GM19397 (cell line): ENCODE results near the gene TMEM163.

ENCODE experiments used
- ATAC-seq: cut with Tn5 transposase; IDR thresholded peaks from one replicate; pipeline ENCODE4 v1.9.1; 2021; ENCODE audit warnings: mild to moderate bottlenecking, moderate library complexity; ENCODE audit not compliant: unreplicated experiment

TMEM163 gene

DNA sequence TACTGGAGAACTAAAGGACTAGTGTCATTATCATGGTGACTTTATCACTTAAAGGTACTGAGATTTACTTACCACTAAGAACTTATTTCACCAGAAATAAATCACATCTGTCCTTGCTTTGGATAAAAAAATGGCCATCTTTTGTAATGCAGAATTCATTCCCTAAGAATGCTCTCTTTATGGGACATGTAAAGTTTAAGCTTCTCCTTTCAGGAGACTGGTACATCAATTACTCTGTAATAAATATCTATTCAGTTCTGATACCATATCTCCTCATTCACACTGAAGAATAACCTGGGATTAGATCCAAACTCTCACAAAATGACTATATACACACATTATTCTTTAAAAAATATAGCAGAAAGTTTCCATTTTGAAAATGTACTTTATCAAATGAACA lies 24.4 kb downstream of the TMEM163 start:
- no peak for ATAC-seq

DNA sequence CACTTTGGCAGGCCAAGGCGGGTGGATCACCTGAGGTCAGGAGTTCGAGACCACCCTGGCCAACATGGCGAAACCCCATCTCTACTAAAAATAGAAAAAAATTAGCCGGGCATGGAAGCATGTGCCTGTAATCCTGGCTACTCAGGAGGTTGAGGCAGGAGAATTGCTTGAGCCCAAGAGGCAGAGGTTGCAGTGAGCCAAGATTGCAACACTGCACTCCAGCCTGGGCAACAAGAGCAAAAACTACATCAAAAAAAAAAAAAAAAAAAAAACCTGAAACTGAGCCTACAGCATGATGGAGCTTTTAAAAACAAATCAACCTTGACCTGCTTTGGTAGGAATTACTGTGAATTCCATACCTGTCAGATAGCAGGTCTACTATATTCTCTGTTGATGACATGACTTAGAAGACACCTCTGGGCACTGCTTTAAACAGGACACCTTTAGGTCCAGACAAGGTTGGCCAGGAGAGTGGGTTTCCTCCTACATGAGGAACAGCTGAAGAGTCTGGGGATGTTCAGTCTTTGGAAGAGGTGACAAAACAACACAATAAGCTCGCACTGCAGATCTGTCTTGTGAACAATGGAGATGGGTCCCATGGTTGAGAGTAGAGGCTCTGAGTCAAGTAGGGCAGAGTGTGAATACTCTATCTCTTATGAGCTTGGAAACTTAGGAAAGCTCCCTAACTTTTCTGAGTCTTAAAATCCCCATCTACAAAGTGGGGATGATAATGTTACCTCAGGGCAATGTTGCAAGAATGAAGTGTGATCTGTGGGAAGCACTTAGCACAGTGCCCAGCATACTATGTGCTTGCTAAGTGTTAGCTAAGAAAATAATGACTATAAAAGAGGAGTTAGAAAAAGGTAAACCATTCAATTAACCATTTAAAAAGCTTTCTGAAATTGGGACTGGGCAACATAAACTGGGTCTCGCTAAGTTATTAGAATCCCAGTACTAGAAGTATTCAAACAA lies 25.2 kb downstream of the TMEM163 start:
- ATAC-seq = no peak

DNA sequence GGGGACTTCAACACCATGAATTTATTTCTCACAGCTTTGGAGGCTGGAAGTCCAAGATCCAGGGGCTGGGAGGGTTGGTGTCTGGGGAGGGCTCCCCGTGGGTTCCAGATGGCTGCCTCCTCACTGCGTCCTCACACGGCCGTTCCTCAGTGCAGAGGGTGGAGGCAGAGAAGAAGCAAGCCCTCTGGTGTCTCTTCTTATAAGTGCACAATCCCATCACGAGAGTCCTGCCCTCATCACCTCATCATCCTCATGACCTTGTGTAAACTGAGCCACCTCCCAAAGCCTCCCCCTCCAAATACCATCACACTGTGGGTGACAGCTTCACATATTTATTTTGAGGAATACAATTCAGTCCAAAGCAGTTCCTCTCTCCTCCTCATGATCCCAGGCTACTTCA lies 26.3 kb downstream of the TMEM163 start:
- ATAC-seq = no peak

DNA sequence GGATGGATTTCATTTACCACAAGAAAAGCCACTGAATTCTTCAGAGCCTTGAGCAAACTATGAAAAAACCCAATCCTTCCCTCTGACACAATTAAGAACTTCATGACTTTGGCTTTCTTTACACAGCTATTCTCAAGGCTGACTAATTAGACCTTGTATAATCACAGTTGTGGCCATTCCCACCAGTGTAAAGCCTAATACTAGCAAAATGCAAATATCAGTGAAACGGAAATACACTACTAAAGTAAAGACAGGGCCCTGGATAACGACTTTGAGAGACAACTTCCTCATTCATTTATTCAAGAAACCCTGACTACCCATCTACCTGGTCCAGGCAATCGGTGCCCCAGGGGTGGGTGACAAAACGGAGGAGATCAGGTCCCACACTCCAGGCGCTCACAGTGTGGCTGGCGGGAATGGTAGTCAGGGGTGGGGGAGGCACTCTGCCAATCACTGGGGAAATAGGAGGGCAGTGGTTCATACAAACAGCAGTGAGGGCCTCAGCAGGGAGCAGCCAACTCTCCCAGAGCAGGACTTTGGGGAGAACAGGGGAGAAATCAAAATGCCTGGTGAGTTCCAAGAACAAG lies 28.1 kb downstream of the TMEM163 start:
- ATAC-seq = no peak

DNA sequence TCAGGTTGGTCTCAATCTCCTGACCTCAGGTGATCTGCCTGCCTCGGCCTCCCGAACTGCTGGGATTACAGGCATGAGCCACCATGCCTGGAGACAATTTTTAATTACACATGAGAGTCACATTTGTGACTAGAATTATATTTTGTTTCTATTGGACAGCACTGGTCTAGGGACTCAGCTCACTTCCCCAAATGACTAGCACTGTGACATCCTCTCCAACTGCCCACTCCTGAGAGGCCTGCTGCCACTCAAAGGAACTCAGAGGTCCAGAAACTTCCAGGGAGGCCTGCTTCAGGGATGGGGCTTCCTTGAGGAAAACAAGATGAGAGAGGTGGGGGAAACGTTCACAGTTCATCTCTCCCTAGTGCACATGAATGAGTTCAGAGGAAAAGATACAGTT lies 29.5 kb downstream of the TMEM163 start:
- no peak for ATAC-seq

DNA sequence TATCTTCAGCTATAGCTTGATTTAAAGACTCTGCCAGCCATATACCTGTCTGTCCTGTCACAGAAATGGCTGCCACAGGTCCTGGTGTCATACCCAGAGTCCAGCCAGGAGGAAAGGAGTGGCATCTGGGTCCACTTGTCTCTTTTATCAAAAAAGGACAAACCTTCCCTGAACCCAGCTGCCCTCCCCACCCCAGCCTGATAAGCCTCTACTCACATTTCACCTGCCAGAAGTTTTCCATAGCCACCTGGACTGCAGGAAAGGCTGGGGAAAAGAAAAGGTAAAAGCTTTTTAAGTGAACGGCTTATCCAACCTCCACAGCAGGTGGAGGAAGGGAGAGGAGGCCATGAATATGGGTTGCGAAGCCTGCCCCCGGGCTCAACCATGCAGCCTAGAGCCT lies 32.8 kb downstream of the TMEM163 start:
- ATAC-seq = no peak

DNA sequence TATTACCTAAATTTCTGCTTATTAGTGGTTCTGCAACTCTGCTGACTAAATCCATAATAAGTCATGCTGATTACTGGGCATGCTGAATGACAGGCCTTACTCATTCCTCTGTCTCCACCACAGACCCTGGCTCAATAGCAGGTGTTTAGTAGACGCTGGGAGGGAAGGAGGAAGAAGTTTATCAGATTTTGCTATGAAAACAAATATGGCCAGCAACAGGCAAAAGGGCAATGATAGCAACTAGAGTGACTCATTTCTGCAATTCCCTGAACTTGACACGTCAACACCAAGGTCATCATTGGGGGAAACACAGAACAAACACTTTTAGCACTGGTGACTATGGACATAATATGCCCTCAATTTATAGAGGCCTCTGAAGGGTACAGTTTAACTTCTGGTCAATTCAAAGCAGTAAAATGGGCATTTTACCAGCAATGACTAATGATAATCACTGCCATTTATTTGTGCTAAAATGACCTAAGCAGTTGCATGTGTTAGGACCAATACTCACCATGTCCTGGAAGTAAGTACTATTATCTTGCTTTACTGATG lies 35.2 kb downstream of the TMEM163 start:
- ATAC-seq = no peak

DNA sequence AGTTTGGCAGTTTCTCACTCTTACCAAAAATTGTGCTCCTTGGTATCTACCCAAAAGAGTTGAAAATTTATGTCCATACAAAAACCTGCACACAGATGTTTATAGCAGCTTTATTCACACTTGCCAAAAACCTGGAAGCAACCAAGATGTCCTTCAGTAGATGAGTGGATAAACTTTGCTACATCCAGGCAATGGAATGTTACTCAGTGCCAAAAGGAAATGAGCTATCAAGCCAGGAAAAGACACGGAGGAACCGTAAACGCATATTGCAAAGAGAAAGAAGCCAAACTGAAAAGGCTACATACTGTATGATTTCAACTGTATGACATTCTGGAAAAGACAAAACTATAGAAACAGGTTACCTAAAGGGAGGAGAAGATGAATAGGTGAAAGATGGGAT lies 36.1 kb downstream of the TMEM163 start:
- ATAC-seq = no peak

DNA sequence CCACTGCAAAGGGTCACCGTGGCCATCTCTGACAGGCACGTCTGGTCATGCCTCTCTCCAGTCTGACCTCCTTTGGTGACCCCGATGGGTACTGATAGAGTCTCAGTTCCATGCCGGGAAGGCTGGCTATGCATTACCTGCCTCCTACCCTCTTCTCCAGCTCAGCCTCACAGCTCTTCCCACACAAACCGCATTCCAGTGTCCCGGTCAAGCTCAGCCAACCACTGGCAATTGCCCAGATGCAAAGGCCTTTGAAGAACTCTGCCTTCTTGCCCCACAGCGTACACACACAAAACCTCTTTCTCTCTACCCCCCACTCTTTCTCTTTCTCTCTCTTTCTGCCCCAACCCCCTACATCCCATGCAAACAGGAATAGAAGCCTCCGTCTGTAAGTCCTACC lies 37.6 kb downstream of the TMEM163 start:
- ATAC-seq = no peak

DNA sequence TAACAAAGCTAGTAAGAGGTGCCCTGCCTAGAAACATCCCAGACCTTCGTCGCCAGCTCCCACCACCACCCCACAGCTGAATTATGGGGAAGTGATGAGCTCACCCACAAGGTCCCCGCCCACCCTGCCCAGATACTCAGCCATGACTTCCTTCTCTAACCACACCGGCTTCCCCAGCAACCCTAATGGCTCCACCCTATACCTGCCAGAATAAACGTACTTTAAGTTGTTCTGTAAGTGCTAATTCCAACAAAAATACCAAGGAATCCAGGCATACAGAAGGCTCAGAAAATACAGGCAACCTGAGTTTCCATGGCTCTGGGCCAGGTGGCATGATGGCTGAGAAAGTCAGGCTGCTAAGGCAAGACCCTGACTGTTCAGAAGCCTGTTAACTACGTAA lies 39.1 kb downstream of the TMEM163 start:
- no peak for ATAC-seq

DNA sequence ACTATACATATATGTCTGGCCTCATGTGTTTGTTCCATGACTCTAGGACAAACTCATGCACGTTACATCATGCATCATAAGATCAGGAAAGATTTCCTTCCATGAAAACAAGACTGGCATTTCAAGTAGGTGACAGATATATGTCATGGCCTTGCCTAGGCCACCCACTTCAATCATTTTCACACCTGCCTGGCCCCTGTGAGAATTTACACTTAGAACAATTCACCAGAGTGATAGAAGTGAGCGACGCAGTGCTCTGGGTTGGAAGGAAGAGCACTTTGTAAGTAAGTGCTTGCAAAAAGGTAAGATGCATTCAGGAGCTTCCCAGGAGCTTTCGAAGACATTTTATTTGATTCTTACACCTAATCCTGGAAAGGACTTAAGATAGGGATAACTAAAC lies 39.5 kb downstream of the TMEM163 start:
- no peak for ATAC-seq

DNA sequence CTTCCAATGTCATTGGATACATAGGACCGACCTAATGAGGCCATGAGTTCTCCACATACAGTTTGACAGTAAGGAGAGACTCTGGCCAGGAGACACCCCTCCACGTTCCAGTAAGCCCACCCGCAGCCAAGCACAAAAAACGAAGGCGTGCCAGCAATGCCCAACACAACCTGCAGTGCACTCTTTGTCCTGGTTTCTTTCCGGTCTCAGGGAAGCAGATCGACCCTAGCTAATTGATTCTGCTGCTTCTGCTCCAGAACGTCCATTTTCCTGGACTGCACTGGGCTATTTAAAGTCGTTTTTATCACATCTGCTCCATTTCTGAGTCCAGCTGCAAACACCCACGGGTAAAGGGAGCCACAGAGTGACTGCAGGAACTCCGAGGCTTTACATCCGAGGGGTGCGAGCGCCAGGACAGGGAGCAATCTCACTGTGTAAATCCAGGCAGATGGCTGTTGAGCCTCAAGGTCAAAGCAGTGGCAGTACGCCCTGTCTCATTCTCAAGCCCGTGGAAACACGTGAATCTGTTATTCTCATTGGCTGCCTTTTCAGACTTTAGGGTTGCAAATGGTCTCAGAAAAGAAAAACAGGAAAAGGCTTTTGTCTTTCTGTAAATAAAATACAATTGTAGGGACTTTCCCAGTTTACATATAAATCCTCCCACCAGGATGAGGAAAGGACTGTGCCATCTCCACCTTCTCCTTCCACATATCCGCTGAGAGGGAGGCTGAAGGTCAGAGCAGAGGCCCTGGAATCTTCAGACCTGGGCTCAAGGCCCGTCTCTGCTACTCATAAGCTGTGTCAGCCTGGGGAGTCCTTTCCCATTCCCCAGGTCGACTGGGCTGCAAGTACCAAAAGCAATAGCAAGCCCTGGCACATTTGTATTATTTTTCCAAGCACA lies 40.7 kb downstream of the TMEM163 start:
- ATAC-seq = no peak

DNA sequence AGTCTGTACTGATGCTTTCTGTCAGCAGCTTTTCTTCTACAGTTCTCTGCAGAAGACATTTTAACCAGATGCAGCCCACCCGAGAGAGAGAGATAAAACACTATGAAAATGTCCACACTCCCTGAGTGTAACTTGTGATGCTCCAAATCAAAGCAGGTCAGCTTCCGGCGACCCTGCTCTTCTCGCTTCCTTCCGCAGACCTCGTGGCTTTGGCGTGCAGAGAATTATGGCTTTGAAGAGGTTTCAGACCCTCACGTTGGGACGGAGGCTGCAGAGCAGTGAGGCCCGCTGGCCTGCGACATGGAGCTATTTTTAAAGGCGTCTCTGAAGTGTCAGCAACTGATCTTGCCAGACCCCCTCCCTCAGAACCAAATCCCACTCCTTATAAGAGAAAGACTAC lies 41.8 kb downstream of the TMEM163 start:
- ATAC-seq = no peak

DNA sequence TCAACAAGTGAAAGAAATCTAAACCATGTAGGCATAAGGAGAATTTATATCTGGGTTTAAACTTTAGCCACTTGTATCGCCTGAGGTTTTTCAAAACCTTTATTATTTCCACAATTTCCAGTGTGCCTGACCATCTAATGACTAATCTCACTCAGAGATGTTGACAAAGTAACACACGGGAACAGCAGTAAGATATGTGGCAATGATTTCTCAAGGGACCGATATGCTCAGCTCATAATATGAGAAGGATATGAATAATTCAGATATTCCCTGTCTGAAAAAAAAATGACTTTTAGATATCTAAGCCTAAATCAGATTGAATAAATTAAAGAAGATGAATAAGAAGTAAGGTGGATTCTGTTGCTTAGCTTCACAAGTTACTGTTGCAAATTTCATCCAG lies 43.5 kb downstream of the TMEM163 start:
- no peak for ATAC-seq

DNA sequence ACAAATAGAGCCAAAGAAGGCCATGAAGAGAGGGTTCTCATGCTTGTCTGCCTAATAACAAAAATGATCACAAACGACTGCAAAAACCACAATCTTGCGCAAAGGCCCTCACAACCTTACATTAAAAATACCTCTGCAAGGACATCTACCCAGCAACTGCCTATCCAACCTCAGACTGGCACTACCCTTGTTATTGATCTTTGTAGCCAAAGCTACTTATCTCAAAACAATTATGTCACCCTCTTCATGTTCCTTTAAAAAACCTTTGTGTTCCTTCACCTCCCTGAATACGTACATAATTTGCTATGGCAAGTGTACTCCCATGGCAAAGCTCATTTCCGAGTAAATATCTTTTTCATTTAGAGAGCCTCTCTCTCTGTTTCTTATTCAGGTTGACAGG lies 44.1 kb downstream of the TMEM163 start:
- no peak for ATAC-seq

DNA sequence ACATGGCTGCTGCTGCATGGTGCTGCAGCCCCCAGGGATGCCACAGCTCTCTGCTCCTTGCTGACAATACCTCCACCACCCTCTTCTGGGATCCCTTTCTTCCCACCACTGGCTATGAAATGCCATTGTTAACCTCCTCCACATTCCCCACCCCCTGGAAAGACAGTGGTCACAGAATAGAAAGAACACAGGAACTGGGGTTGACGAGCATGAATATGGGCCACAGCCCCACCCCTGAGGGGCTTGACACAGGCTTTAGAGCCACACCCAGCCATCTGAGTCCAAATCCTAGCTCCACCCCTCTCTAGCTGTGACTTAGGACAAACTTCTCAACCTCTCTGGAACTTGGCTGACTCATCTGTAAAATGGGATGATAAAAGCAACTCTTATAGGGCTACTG lies 47.3 kb downstream of the TMEM163 start:
- no peak for ATAC-seq

DNA sequence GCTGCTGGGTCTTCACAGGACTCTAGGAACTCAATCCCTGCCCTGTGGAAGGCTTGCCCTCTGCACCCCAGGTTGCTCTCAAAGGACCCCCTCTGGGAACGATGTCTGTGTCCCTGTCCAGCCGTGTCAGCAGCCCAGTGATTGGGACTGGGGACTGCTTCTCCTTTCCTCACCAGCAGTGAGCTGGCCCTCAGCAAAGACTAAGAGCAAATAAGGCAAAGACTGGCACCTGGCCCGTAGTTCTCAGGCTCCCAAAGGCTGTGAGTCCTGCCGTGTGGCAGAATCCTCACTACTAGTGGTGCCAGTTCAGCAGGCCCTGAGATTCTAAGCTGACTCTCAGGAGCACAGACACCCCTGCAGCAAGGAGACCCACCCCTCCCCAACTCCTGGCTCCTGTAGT lies 47.8 kb downstream of the TMEM163 start:
- ATAC-seq = no peak

DNA sequence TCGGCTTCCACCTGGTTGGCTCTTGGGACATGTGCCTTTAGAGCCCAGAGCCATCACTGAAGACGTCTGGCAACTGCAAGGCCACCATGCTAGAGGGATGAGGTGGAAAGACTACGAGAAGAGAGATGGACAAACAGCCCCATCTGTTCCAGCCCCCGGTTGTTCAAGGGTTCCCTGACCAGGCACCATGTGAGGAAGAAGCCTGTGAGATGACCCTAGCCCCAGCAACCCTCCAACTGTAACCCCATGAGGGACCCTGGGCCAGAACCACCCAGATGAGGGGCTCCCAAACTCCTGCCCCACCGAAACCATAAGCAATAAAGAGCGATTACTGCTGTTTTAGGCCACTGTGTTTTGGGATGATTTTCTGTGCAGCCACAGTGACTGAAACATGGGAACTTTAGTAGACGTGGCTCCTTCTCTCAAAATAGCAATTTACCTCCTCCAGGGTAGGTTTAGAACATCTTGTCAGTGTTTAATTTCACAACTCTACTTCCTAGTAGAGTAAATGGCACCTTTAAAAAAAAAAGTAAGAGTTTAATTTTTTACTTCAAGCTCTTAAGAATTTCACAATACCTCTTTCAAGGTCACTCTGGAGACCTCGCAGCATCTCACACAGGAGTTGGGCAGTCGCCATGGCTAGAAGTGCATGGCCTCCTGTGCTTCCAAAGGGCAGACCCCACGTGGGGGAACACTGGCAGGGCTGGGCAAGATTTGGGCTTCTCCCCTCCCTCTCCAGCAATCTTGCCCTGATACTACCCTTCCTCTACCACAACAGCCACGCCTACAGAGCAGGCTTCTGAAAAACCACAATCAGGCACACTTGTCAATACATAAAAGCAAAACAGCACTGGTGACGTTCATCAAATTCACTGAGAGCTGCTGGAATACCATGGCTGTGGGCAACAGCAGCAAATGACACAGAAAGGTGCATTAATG lies 48.8 kb downstream of the TMEM163 start:
- no peak for ATAC-seq

DNA sequence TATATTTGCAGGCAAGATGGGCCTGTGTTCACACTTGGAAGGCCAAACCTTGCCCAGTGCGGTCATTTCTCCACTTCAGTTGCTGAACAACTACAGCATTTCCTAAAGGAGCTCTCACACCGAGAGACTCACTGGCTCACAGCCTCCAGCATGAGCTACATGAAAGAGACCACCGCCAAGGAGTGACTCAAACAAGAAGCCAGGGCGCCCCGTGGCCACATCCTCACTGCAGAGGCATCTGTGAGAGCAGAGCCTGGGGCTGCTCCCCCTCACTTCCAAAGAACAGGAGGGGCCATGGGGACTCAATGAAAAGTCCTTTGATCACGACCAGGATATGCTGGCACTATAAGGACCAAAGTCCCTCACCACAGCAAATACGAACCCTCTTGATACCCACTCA lies 50.0 kb downstream of the TMEM163 start:
- ATAC-seq = no peak

DNA sequence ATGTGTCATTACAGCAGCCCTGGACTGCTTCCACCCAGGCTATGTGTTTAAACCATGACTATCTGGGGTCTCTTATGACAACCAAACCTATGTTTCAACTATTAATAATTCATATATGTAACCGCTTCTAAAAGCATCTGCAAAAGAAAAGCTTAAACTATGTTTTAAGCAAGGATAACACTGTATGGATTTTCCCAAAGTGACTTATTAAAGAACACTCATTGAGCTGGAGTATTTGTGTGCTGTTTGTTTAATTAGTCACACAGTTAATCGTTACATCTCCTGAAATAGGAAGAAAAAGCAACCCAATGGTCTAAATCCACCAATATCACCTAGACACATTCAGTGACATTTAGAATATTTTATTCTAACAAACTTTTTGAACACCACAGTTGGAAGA lies 51.3 kb downstream of the TMEM163 start:
- ATAC-seq = no peak
